Smooth muscle cell (in vitro differentiated cells): ENCODE measurements around the gene PTPMT1. TPM values are rescaled to one million over a fixed set of nuclear protein-coding genes. Genes with fewer than 3 reads are reported as not detected.

Source experiments
- DNase-seq: peaks from one replicate; lab custom pipeline; 2025; ENCODE audit not compliant: unreplicated experiment; lab: John Stamatoyannopoulos, UW
- H2AFZ ChIP-seq: fragments of 200-600 bp; sonication (generic); 2 replicates; pipeline ENCODE4 v1.6.0; 2016; ENCODE audit warnings: antibody characterized with exemption, low read depth, mild to moderate bottlenecking
- H3F3A ChIP-seq: fragments of 200-600 bp; sonication (generic); 2 replicates; pipeline ENCODE4 v1.6.0; 2017; ENCODE audit warnings: antibody characterized with exemption, low read depth
- H3K27ac ChIP-seq: fragments of 200-600 bp; sonication (generic); 2 replicates; pipeline ENCODE4 v1.5.1; 2016; ENCODE audit warnings: low read depth, mild to moderate bottlenecking
- H3K27me3 ChIP-seq: fragments of 200-600 bp; sonication (generic); 2 replicates; pipeline ENCODE4 v1.6.1; 2016; ENCODE audit warnings: low read depth, mild to moderate bottlenecking
- H3K36me3 ChIP-seq: fragments of 200-600 bp; sonication (generic); 2 replicates; pipeline ENCODE4 v1.5.1; 2016; ENCODE audit warnings: low read depth
- H3K4me1 ChIP-seq: fragments of 200-600 bp; sonication (generic); 2 replicates; pipeline ENCODE4 v1.5.1; 2016; ENCODE audit warnings: low read depth
- H3K4me2 ChIP-seq: fragments of 200-600 bp; sonication (generic); 2 replicates; pipeline ENCODE4 v1.6.0; 2016; ENCODE audit warnings: mild to moderate bottlenecking
- H3K4me3 ChIP-seq: fragments of 200-600 bp; sonication (generic); 2 replicates; pipeline ENCODE4 v1.5.1; 2016; ENCODE audit warnings: mild to moderate bottlenecking
- H3K79me2 ChIP-seq: fragments of 200-600 bp; sonication (generic); 2 replicates; pipeline ENCODE4 v1.6.0; 2016; ENCODE audit warnings: low read depth, mild to moderate bottlenecking
- H3K9ac ChIP-seq: fragments of 200-600 bp; sonication (generic); 2 replicates; pipeline ENCODE4 v1.6.0; 2016; ENCODE audit warnings: low read depth
- H3K9me3 ChIP-seq: fragments of 200-600 bp; sonication (generic); replicated peaks from 2 replicates; pipeline ENCODE4 v1.5.1; 2016; ENCODE audit warnings: low read depth
- H4K20me1 ChIP-seq: fragments of 200-600 bp; sonication (generic); 2 replicates; pipeline ENCODE4 v1.6.0; 2016; ENCODE audit warnings: low read depth
- WGBS: methylation state at CpG from one replicate; pipeline ENCODE4 v1.1.7; 2016; ENCODE audit warnings: low lambda C conversion rate; 5-methylcytosine and 5-hydroxymethylcytosine counted together
- polyA plus RNA-seq: library from polyadenylated mRNA; unstranded; fragments of >200 nt; fragmentation: Nextera tagmentation; extraction: Ambion mirVana; gene quantifications from 2 replicates; pipeline ENCODE4 v1.2.1, GENCODE V29; 2016
- total RNA-seq: library from RNA; depleted of rRNA; stranded (reverse); fragments of >200 nt; gene quantifications from 2 replicates; pipeline ENCODE4 v1.2.3, GENCODE V29; 2014
- TF ChIP-seq, protein P1 (sequence below): fragments of 200-600 bp; sonication (generic); IDR thresholded peaks from 2 replicates; pipeline ENCODE4 v1.5.1; 2017; ENCODE audit warnings: borderline replicate concordance, mild to moderate bottlenecking, antibody characterized with exemption; ENCODE audit not compliant: insufficient read depth, poor library complexity, severe bottlenecking

PTPMT1 gene
- total and polyA plus RNA-seq, 2 experiments from 2014 or later: 75.5 to 152 TPM

DNA sequence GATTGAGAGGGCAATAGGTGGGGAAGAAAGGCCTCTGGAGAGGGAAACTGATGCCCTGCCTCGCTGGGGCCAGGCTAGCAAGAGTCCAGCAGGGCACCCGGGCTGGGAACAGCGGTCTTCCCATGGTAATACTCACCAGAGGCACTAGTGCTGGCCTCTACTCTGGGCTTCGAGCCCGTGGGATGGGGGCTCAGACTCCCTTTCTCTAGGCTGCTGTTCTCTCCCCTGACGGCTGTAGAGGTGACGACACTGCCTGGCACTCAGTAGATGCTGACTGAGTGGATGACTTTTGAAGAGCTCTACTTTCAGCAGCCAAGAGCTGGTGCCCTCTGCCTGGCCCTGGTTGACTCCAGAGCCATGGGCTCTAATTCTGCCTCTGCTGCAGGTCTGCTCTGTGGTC is 29.6 kb downstream of the PTPMT1 start:
- no peak overlapping the region for H3K4me2 ChIP-seq
- no peaks in the 10 kb centered on the region for H4K20me1 ChIP-seq
- no peak overlapping the region for H3K9ac ChIP-seq
- no peaks in the 10 kb centered on the region for H3K9me3 ChIP-seq
- WGBS: 71% methylated on average over 7 of the region's 7 CpGs
- no peak overlapping the region for H3K4me3 ChIP-seq
- DNase-seq: no peak
- H2AFZ ChIP-seq: no peak overlapping the region
- TF ChIP-seq, protein P1, sequence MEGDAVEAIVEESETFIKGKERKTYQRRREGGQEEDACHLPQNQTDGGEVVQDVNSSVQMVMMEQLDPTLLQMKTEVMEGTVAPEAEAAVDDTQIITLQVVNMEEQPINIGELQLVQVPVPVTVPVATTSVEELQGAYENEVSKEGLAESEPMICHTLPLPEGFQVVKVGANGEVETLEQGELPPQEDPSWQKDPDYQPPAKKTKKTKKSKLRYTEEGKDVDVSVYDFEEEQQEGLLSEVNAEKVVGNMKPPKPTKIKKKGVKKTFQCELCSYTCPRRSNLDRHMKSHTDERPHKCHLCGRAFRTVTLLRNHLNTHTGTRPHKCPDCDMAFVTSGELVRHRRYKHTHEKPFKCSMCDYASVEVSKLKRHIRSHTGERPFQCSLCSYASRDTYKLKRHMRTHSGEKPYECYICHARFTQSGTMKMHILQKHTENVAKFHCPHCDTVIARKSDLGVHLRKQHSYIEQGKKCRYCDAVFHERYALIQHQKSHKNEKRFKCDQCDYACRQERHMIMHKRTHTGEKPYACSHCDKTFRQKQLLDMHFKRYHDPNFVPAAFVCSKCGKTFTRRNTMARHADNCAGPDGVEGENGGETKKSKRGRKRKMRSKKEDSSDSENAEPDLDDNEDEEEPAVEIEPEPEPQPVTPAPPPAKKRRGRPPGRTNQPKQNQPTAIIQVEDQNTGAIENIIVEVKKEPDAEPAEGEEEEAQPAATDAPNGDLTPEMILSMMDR: no peak
- no peaks in the 10 kb centered on the region for H3K36me3 ChIP-seq
- H3K4me1 ChIP-seq: peaks cover 15% of the 10 kb centered on the region
- no peaks in the 10 kb centered on the region for H3K79me2 ChIP-seq
- H3K27ac ChIP-seq: no peak overlapping the region
- H3F3A ChIP-seq: no peaks in the 10 kb centered on the region
- peaks cover 45% of the 10 kb centered on the region for H3K27me3 ChIP-seq

DNA sequence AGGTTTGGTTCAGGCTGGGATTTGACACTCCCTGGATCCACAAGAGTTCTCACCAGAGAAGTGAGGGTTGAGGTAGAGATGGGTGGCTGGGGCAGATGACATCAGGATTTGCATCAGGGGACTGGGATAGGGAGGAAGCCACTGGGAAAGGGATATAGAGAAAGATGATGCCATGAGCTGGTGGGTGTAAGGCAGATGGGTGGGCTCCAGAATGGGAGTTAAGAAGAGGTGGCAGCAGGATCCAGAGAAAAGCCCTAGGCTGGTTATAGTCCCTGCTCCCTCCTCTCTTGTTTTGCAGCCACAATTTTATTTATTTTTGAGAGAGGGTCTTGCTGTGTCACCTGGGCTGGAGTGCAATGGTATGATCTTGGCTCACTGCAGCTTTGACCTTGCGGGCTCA is 30.6 kb downstream of the PTPMT1 start:
- 100% methylated on average over 1 of the region's 1 CpG for WGBS
- Histone ChIP-seq H3K9ac (no peak overlapping the region), H3F3A (no peaks in the 10 kb centered on the region), H3K4me2 (no peak overlapping the region), H3K4me1 (peaks cover 15% of the 10 kb centered on the region), H3K79me2 (no peaks in the 10 kb centered on the region), H3K27ac (no peak overlapping the region), H3K9me3 (no peaks in the 10 kb centered on the region), H3K4me3 (no peak overlapping the region), H2AFZ (no peak overlapping the region), H3K36me3 (no peaks in the 10 kb centered on the region), H4K20me1 (no peaks in the 10 kb centered on the region), H3K27me3 (peaks cover 45% of the 10 kb centered on the region)
- TF ChIP-seq, protein P1: no peak
- DNase-seq: no peak

DNA sequence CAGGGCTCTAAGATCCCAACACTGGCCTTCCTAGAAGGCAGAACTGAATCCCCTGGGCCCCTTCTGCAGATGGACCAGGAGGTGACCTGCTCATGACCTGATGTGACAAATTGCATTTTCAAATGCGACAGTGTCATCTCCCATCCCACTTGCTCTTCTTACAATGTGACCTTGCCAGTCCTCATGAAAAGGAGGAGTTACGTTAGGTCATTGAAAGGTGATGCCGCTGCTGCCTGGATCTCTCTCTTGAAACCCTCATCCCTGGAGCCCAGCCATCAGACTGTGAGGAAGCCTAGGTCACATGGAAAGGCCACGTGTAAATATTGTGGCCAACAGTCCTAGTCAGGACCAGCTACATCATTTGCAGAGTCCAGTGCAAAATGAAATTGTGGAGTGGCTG is 34.5 kb downstream of the PTPMT1 start:
- H2AFZ ChIP-seq: no peak overlapping the region
- H3K27me3 ChIP-seq: peaks cover 13% of the 10 kb centered on the region
- no peak overlapping the region for H3K4me3 ChIP-seq
- WGBS: 82% methylated on average over 4 of the region's 4 CpGs
- TF ChIP-seq, protein P1: no peak
- no peaks in the 10 kb centered on the region for H3K36me3 ChIP-seq
- no peak overlapping the region for H3K9ac ChIP-seq
- no peaks in the 10 kb centered on the region for H3K79me2 ChIP-seq
- H3K4me2 ChIP-seq: no peak overlapping the region
- H3K27ac ChIP-seq: no peak overlapping the region
- H3K4me1 ChIP-seq: peaks cover 7% of the 10 kb centered on the region
- no peak for DNase-seq
- no peaks in the 10 kb centered on the region for H3K9me3 ChIP-seq
- no peaks in the 10 kb centered on the region for H3F3A ChIP-seq
- H4K20me1 ChIP-seq: no peaks in the 10 kb centered on the region

DNA sequence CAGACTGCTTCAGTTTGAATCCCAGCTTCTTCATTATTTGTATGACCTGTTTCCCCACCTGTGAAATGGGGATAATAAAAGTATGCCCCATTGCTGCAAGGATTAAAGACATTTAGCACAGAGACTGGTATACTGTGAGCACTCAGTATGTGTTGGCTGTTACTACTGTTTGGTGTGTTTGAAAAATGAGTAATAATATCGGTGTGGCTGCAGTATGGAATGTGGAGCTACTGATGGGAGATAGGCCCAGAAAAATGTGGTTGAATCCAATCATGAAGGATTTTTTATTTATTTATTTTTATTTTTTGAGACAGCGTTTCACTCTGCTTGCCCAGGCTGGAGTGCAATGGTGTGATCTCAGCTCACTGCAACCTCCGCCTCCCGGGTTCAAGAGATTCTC is 37.9 kb downstream of the PTPMT1 start:
- WGBS: 96% methylated on average over 4 of the region's 4 CpGs
- Histone ChIP-seq H2AFZ (no peak overlapping the region), H3K4me3 (no peak overlapping the region), H3K9me3 (no peaks in the 10 kb centered on the region), H3K9ac (no peak overlapping the region), H3F3A (peaks cover 6% of the 10 kb centered on the region), H3K27me3 (no peaks in the 10 kb centered on the region), H3K4me2 (no peak overlapping the region), H3K79me2 (no peaks in the 10 kb centered on the region), H4K20me1 (peaks cover 3% of the 10 kb centered on the region), H3K4me1 (peaks cover 15% of the 10 kb centered on the region), H3K27ac (no peak overlapping the region), H3K36me3 (no peaks in the 10 kb centered on the region)
- TF ChIP-seq, protein P1: no peak
- no peak for DNase-seq
